ENCODE measurements around the gene PLEKHG5.

PLEKHG5 gene

DNA sequence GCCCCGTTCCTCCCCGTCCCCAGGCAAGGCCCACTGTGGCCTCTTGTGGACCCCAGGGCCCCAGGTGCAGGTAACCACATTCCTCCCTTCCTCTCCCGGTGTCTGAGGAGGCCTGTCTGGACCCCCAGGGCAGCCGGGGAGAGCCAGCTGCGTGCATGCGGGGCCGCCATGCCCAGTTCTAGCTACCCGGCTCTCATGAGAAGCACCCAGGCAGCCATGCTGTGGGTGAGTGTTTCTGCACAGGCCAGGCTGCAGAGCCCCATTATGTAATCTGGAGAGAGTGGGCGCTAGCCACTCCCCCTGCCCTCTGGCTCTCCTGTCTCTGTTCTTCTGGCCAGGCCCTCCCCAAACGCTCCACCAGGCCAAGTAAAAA is 18.4 kb upstream of the PLEKHG5 start:
- no peak for DNase-seq

DNA sequence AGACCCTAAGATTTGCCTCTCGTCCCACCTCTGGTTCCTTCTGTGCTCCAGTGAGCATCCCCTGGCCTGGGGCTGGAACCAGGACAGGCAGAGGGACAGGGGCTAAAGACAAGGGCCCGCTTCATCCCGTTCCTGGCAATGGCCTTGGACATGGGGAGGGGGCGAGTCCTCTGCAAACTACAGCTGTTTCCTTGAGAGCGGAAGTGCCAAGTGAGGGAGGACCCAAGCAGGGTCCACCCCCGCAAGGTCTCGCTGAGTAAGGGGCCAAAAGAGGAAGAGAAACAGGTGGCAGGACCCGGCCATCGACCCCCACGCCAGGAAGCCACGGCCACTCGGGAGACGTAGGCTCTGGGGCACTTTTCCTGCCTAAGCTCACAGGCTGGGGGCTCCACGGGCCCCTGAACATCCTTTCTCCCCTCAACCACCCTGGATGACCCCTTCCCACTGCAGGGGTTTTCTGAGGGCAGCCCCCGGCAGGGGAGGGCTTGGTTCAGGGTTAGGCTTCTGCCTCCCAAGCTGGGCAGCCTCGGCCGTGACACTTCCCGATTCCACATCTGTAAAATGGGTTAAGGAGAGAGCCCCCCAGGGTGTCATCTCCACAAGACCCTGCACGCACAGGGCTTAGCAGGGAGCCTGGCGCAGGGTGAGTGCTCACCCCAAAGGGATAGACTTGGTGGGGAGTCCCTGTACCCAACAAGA is 17.9 kb upstream of the PLEKHG5 start:
- DNase-seq: no peak

DNA sequence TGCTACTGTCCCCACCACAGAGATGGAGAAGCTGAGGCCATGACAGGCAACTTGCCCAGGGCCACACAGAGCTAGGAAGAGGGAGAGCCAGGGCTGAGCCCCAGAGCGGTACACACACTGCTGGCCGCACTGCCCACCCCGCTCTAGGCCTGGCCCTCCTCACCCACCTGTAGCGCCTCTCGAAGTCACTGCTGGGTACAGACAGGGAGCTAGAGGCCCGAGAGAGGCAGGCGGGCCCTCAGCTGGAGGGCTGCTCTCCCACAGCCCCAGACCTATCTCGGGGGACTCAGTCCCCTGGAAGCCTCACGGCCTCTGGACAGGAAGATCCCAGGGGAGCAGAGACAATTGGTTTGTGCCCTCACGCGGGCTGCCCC is 17.3 kb upstream of the PLEKHG5 start:
- no peak for DNase-seq

DNA sequence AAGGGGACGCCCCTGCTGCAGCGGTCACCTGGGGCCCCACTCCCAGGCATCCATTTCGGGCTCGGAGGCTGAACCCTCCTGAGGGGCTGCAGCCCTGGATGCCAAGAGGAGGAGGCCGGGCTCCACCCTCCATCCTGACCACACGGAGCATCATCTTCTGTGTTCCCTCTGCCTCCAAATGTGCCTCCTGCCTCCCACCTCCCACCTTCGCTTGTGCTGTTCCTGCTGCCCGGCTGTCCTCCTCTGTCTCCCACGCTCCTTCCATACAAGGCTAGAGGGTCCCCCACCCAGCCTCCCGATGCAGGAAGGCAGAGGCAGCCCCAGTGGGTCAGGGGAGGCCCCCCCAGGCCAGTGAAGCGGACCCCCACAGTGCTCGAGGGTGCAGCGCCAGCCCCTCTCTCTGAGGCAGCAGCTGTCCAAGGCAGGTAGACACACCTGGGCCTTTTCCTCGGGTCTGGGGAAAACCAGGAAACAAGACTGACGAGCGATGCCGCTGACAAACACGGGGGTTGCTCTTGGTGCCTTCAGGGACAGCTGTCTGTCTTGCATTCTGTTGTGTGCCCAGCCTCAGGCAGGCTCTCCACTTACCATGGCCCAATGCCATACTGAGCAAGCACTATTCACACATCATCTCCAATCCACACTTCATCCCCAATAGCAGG is 16.8 kb upstream of the PLEKHG5 start:
- DNase-seq: no peak

DNA sequence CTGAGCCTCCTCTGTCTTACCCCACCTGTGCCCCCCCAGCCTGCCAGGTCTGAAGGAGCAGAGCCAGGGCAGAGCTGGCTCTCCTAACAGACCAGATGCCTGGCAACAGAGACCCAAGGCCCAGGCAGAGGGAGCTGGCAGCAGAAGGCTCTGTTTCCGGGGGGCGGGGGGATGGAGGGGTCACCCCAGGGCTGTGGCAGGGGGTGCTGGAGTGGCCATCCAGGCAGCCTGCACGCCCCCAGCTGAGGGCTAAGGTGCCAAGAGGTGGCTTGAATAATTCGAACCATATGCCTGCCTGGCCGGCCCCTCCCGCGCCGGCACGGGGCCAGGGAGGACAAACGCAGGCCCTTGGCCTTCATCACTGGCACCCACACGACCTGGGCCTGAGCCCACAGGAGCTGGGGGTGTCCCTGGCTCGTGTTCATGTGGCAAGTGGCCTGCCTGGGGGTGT is 16.0 kb upstream of the PLEKHG5 start:
- no peak for DNase-seq

DNA sequence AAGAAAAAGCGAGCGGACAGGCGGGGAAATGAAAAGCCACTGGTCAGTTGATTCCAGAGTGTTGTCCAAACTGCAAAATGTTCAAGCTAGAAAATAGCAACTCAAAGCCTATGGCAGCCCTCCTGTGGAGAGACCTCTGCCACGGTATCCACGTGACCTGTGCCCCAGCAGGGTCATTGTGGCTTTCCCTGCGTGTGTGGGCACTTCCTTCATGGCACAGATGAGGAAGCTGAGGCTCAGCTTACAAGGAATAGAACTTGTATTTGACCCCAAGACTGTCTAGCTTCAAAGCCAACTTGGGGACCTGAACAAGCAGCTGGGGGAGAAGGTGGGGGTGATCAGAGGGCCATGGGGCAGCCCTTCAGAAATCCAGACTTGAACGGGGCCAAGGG is 15.6 kb upstream of the PLEKHG5 start:
- DNase-seq: no peak

DNA sequence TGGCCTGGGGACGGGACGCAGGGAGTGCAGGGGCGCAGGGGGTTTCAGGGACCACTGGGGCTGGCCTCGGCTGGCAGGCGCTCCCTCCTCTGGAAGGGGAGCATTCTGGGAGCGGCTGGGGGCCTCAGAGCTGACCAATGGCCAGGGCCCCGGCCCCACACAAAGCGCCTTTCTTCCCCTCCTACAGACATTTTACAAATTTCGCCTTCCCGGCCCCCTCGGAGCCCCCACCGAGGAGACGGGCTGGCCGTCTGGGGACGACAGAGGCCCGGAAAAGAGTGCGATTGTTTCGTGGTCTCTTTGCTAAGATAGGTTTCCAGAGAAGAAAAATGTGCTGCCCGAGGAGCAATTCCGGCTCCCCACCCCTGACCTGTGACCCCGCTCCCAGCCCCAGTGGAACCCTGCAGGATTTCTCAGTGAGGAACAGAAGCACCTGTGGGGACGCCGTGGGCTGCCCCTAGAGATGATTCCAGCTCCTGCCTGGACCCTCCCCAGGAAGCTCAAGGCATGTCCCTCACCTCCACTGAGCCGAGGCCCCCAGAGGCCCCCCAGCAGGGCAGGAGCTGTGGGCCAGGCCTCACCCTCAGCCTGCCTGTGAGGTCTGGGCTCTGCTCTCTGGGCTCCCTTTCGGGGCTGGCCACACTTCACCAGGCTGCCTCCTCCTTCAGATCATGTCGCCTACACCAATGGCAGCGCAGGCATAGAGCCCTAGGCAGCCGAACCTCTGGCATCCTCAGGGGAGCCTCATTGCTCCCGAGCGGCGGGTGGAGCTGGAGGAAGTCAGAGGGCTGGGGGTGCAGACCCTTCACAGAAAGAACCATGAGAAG is 15.0 kb upstream of the PLEKHG5 start:
- DNase-seq: no peak

DNA sequence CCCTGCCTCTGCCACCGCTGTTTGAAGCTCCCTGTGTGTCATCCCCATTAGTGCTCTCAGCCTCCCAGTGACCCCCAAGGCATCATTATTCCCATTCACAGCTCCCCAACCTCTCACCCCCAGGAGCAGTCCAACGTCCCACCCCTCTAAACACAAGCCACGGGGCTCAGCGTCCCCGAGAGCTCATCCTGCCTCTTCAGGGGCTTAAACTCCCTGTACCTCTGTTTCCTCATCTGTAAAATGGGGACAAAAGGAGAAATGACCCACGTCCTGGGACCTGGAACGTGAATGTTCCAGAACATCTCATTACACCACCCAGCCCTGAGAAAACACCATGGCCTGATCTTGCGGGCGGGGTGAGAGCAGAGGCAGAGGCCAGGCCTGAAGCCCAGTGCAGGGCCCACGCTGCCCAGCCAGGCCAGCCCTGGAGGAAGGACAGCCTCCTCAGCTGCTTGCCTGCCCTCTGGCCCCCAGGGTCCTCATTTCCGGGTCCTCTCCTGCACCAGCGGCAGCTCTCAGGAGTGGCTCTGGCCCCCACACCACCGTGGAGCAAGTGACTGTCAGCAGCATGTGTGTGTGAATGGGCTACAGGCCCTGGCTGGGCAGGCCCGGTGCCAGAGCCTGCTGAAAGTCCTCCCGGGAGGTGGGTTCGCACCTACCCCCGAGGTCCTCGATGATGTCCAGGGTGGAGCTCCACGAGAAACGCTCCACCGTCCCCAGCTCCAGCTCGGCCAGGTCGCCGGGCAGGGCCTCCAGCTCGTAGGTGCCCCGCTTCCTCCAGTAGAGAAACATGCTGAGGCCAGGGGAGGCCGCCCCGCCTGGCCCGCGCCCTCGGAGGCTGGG is 14.1 kb upstream of the PLEKHG5 start:
- no peak for DNase-seq

DNA sequence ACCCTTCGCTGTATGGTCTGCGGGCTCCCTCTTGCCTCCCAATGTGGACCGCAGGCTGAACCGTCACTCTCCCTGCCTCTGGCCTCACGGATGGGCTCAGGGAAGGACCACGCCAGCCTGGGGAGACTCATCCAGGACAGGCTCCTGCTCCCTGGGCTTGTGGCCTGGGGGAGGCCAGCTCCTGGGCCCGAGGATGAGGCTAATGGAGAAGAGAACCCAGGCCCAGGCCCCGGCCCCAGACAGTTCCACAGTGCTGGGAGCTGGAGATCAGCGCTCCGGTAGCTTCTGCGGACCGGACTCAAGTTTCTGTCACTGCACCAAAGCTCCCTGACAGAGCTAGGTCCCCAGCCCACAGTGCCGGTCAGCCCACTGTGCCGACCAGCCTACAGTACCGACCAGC is 13.4 kb upstream of the PLEKHG5 start:
- DNase-seq: no peak

DNA sequence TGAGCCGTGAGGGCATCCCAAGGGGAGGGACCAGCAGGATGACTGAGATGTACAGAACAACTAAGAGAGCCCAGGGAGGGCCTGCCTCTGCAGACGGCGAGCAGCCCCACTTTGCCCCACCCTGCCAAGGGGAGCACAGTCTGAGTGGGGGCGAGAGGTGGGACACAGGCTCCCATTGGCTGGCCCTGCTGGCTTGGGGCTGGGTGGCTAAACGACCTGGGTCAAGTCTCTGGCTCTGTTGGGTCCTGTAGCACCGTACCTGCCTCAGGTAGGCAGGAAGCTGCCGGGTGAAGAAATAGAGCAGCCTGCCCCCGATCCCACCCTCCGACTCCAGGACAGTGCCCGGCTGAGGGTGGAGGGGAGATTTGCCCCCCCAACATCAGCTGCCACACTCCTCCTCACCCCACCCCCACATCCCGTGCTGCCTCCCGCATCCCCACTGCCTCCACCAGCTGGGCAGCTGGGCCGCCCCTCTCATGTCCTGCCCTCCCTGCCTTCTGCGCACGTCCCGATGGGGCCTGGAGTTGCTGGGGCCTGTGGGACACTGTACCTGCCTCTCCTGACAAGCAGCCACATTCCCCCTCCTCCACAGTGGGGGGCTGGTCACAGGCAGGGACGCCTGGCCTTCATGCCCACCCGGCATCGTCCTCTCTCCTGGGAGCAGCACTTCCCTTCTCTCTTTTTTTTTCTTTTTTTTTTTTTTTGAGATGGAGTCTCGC is 12.6 kb upstream of the PLEKHG5 start:
- DNase-seq: no peak

DNA sequence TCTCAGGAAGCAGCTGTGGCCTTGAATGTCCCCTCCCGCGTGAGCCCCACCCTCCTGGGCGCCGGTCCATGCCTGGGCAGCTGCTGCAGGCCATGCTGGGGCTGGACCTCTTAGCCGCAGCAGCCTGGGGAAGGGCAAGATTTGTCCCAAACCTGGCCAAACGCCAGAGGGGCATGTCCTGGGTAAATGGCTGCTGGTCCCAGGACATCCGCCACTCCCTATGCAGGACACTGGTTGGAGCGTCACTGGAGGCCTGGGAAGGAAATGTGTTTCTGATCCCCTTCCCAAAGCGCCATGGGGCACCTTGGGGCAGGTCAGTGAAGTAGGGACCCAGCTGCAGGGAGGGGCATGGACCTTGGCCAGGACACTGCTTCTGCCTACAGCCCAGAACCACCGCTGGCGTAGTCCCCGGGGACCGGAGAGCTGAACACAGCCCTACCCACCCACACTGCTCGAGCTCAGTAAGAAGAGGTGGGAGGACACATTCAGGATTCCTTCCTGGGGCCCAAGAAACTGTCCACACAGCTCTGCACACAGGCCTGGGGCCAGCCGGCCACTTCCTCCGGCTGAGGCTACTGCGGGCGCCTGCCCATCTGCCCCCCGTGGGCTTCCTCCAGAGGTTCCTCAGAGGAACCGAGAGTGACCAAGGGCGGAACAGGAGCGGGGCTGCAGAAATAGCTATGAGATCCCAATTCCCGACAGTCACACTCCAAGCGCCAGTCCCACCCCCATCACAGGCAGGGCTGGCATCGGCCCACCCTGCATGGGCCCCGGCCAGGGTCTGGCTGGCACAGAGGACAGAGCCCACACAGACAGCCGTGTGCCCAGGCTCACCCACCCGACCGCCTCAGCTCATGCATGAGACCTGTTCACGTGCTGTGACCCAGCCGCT is 10.8 kb upstream of the PLEKHG5 start:
- no peak for DNase-seq

DNA sequence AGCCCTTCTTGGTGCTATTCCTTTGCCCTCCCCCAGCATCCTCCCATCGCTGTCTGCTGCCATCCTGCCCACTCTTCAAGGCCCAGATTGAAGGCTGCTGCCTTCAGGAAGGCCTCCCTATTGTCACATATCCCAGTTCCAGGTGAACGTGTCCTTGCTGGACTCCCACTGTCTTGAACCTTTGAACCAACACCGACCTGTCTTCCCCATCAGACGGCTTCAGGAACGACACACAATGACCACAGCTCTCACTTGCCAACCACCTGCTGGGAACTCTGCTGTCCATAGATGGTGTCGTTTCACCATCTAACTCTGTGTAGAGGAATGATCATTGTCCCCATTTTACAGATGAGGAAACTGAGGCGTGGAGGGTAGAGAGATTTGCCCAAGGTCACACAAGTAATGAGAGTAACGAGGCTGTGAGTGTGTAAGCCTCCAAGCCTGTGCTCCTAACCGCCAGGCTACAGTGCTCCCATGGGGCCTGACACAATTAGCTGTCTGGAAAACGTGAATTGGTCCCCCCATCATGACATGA is 9.9 kb upstream of the PLEKHG5 start:
- no peak for DNase-seq

DNA sequence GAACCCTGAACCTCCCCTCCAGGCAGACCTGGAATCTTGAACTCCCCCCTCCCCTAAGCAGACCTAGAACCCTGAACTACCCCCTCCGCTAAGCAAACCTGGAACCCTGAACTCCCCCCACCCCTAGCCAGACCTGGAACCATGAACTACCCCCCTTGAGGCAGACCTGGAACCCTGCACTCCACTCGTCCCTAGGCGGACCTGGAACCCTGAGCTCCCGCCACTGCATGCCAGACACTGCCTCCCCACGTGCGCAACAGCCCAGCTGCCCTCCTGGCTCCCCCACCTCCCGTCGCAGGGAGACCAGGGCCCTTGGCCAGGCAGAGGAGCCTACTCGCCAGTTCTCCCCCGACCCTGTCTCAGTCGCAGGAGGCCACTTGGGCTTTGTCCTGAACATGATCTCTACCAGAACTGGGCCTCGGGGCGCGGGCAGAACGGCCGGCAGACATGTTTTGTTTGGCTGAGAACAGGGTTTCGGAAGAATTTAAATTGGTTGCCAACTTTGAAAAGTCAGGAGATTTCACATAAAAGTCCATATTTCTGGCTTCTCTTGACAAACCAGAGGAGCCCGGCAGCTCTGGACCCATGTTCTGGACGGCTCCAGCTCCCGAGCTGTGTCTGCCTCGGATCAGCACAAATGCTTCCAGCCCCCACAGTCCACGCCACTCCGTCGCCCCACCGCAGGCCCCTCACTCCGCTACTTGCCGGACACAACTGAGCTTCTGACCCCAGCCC is 9.2 kb upstream of the PLEKHG5 start:
- no peak for DNase-seq

DNA sequence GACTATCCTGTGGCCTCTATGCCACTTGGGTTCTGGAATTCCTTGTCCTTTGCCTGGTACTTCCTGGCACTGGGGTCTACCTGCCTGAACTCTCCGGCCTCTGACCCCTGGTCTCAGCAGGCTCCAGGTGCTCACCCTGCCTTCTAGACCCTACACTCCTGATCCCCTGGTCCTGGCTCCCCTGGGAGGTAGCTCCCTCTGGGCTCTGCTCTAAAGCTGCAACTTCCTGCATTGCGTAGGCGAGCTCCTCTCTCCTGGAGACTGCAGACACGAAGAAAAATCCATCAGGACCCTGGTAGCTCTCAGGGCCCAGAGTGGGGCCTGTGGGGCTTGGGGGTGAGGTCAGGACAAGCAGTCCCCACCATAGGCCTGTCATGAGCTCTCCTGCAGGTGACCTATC is 7.8 kb upstream of the PLEKHG5 start:
- no peak for DNase-seq

DNA sequence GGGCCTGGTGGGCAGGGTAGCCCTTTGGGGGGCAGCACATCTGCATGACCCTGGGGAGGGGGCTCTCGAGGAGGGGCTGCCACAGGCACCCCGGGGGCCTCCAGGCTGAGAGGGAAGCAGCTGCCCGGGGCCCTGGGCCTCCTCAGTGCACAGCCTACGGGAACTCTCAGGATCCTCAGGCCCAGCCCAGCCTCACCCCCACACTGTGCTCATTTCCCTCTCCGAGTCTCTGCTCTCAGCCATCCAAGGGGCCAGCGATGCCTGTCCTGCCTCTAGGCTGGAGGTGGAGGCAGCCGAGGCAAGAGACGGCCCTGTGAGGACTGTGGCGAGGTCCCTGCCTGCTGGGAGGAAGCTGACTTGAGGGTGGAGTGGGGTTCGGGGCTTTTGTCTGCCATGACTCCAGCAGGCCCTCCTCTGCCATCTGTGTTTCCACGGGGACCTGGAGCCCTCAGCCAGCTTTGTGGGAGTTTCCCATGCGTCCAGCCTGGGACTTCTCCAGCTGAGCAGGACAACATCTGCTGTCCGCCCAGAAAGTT is 7.2 kb upstream of the PLEKHG5 start:
- DNase-seq: no peak

DNA sequence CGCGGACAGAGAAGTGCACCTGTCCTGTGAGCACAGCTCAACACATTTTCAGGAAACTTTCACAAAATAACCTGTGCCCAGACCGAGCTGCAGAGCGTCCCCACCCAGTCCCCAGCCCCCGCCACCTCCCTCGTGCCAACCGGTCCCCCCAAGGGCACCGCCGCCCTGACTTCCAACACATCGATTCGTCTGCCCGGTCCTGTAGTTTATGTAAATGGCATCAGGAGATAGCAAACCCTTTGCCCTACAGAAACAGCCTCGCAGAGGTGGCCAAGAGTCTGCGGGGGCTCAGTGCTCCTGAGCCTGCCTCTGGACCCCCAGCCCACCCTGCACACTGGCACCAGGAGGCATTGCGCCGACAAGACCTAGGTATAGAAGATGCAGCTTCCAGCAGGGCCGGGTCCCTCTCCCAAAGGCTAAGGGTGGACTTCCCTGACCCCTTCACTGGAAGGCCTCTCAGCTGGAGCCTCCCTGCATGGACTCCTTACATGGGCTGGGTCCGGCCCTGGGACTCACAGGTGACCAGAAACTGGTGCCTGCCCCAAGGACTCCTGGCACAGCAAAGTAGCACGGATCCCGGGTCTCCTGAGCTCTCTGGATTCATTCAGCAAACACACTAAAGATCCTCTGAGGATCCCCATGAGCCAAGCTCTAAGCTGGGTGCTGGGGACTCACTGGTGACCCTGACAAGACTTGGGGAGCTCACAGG is 6.6 kb upstream of the PLEKHG5 start:
- peak in 1 of 2 experiments; percentile 49 for DNase-seq

DNA sequence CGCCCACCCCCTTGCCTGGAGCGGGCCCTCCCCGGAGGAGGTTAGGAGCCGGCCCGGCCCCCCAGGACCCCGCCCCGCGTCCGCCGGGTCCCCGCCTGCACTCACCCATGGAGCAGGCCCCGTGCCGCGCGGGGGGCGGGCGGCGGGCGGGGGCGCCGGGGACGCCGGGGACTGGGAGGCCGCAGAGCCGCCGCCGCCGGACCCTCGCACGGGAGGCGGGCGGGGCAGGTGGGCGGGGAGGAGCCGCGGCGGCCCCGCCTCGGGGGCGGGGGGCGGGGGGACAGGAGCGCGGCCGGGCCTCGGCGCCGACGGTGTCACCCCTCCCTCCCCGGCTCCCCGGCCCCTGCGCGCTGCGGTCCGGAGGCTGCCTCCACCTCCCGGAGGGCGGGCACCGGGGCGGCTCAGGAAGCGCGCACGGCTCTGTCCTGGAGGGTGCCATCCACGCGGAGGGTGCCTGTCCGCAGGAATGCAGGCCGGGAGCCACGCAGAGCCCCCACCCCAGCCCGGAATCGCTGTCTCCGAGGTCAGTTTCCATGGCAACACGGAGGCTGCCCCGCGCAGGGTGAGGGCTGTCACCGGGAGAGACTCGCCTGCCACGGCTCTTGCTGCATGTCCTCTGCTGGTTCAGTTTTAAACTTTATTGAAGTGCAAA is 5.9 kb upstream of the PLEKHG5 start:
- peak; percentile 46 to 73 for DNase-seq

DNA sequence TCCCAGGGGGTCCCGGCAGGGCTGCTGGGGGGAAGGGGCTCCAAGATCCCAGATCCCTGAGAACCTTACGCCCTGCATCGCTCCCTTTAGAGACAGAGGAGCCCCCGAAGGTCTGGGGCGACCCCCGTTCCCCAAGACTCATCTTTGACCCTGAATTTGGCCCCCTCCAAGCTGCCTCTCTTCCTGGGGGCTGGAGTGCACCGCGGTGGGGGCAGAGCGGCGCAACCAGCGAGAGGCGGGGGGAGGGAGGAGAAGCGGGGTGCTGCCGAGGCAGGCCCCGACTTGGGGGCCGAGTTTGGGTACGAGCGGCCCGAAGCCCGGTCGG is 5.4 kb upstream of the PLEKHG5 start:
- no peak for DNase-seq

DNA sequence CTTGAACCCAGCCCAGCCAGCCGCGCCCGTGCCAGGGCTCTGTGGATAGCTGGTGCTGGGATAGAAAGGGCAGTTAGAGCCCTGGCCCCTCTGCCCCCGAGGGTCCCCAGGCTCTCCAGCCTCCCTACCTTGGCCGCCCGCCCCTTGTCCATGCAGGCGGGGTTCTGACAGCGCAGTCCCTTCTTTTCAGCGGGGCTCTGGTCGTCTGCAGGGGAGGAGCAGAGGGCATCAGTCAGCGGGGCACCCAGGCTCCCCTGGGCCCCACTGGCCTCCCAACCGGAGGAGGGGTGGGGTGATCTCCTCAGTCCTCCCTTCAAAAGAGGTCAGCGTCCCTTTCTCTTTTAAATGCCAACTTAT is 4.9 kb upstream of the PLEKHG5 start:
- DNase-seq: no peak
